GM12801 (cell line): ENCODE results near the gene CNOT11.

Experiments
- CTCF ChIP-seq: IDR thresholded peaks from one replicate; pipeline ENCODE4 v1.5.1; 2011; ENCODE audit warnings: control low read depth; ENCODE audit not compliant: insufficient read length; ENCODE audit errors: extremely low read depth

Gene CNOT11

GRCh38 chr2:101251844-101252407 is 760 bp upstream of the CNOT11 start:
- TF ChIP-seq CTCF = no peak

GRCh38 chr2:101253013-101253702 is 472 bp downstream of the CNOT11 start:
- no peak for TF ChIP-seq CTCF

GRCh38 chr2:101253703-101254450 is 1.2 kb downstream of the CNOT11 start:
- TF ChIP-seq CTCF = no peak

- no peak for TF ChIP-seq CTCF
Observed at GRCh38 chr2:101255501-101255900, 2.8 kb downstream of the CNOT11 start.

DNA sequence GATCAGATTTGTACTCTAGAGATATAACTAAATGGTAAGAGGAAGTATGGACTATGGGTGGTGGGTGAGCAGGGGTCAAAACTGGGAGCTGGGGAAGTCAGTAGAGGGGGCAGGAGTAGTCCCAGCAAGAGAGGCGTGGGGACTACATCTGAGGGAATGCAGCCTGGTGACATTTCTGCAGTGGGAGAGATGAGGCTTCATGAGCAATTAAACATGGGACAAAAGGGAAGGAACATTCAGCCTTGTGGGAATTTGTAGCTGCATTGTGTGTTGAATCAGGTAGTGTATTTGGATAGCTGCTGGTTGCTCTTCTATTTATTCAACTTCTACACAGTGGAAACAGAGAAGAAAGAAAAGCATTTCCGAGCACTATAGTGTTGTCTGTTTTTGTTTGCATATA is 3.6 kb downstream of the CNOT11 start:
- TF ChIP-seq CTCF = no peak

DNA sequence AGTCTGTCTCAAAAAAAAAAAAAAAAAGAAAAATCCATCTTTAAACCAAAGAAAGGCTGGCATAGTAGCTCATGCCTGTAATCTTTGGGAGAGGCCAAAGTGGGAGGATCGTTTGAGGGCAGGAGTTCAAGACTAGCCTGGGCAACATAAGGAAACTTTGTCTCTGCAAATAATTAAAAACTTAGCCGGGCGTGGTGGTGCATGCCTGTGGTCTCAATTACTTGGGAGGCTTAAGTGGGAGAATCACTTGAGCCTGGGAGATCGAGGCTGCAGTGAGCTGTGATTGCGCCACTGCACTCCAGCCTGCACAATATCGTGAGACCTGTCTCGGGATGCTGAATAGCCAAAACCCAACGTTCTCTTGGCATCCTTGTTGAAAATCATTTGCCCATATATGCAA is 6.1 kb downstream of the CNOT11 start:
- no peak for TF ChIP-seq CTCF

DNA sequence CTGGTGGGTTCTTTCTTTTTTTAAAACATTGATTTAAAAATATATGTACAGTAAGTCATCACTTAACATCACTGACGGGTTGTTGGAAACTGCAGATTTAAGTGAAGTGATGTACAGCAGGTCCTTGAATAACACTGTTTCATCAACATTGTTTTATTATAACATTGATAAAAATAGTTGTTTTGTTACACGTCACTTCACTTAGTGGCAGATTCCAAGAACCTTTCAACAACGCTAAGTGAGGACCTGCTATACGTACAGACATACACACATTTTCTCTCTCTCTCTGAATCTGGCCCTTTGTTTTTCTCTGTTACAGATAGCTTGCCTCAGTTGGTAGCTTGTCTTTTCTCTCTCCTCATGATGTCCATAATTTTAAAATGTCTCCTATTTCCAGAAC is 9.5 kb downstream of the CNOT11 start:
- no peak for TF ChIP-seq CTCF
